Neural progenitor cell (in vitro differentiated cells): ENCODE results near the gene SRPK1. TPM values are rescaled to one million over a fixed set of nuclear protein-coding genes. Genes with fewer than 3 reads are reported as not detected.

Experiments used
- DNase-seq: peaks from one replicate; pipeline ENCODE4 v3.0.0-alpha.2; 2016; ENCODE audit warnings: low spot score
- H2AFZ ChIP-seq: fragments of 200-600 bp; sonication (generic); replicated peaks from 2 replicates; pipeline ENCODE4 v1.6.1; 2016; ENCODE audit warnings: antibody characterized with exemption
- H3F3A ChIP-seq: fragments of 200-600 bp; sonication (generic); 2 replicates; pipeline ENCODE4 v1.6.1; 2016; ENCODE audit warnings: antibody characterized with exemption, low read depth
- H3K27ac ChIP-seq: fragments of 200-600 bp; sonication (generic); 2 replicates; pipeline ENCODE4 v1.5.1; 2016; ENCODE audit warnings: mild to moderate bottlenecking
- H3K27me3 ChIP-seq: fragments of 200-600 bp; sonication (generic); 2 replicates; pipeline ENCODE4 v1.6.1; 2016; ENCODE audit warnings: mild to moderate bottlenecking, moderate library complexity
- H3K36me3 ChIP-seq: fragments of 200-600 bp; sonication (generic); 2 replicates; pipeline ENCODE4 v1.5.1; 2016
- H3K4me1 ChIP-seq: fragments of 200-600 bp; sonication (generic); 2 replicates; pipeline ENCODE4 v1.6.1; 2016; ENCODE audit warnings: mixed run types
- H3K4me2 ChIP-seq: fragments of 200-600 bp; sonication (generic); 2 replicates; pipeline ENCODE4 v1.6.1; 2016
- H3K4me3 ChIP-seq: fragments of 200-600 bp; sonication (generic); 2 replicates; pipeline ENCODE4 v1.5.1; 2016
- H3K79me2 ChIP-seq: fragments of 200-600 bp; sonication (generic); 2 replicates; pipeline ENCODE4 v1.6.1; 2016; ENCODE audit warnings: low read depth
- H3K9ac ChIP-seq: fragments of 200-600 bp; sonication (generic); 2 replicates; pipeline ENCODE4 v1.6.1; 2016
- H3K9me3 ChIP-seq: fragments of 200-600 bp; sonication (generic); 2 replicates; pipeline ENCODE4 v1.5.1; 2016; ENCODE audit warnings: low read depth
- H4K20me1 ChIP-seq: fragments of 200-600 bp; sonication (generic); 2 replicates; pipeline ENCODE4 v1.6.1; 2016; ENCODE audit warnings: low read depth
- H3K27ac Mint-ChIP-seq: 3 replicates; pipeline ENCODE4 v1.8.0; 2021; ENCODE audit warnings: mixed read lengths
- H3K27me3 Mint-ChIP-seq: 2 replicates; pipeline ENCODE4 v1.8.0; 2022; ENCODE audit warnings: low read depth, mild to moderate bottlenecking, inconsistent platforms, moderate library complexity, mixed read lengths; ENCODE audit not compliant: insufficient read depth
- H3K36me3 Mint-ChIP-seq: 3 replicates; pipeline ENCODE4 v1.8.0; 2021; ENCODE audit warnings: mixed read lengths
- H3K4me1 Mint-ChIP-seq: 3 replicates; pipeline ENCODE4 v1.8.0; 2021; ENCODE audit warnings: mixed read lengths
- H3K4me3 Mint-ChIP-seq: 3 replicates; pipeline ENCODE4 v1.8.0; 2021; ENCODE audit warnings: mild to moderate bottlenecking, moderate library complexity, mixed read lengths
- H3K9me3 Mint-ChIP-seq: 3 replicates; pipeline ENCODE4 v1.8.0; 2020; ENCODE audit warnings: mixed read lengths
- EZH2 ChIP-seq: fragments of 200-600 bp; sonication (generic); IDR thresholded peaks from 2 replicates; pipeline ENCODE4 v1.6.1; 2017; ENCODE audit warnings: antibody characterized with exemption, mild to moderate bottlenecking, moderate library complexity
- EZH2phosphoT487 ChIP-seq: fragments of 200-600 bp; sonication (generic); IDR thresholded peaks from 2 replicates; pipeline ENCODE4 v1.6.1; 2017; ENCODE audit warnings: antibody characterized with exemption
- total RNA-seq: library from RNA; depleted of rRNA; stranded (reverse); fragments of >200 nt; gene quantifications from 2 replicates; pipeline ENCODE4 v1.2.3, GENCODE V29; 2015; ENCODE audit warnings: low replicate concordance
- TF ChIP-seq, protein P1 (sequence below): fragments of 200-600 bp; sonication (generic); IDR thresholded peaks from 2 replicates; pipeline ENCODE4 v1.5.1; 2017; ENCODE audit warnings: antibody characterized with exemption, mild to moderate bottlenecking

Gene SRPK1
- total RNA-seq, 1 donor from 2014 or later = 181 TPM

DNA sequence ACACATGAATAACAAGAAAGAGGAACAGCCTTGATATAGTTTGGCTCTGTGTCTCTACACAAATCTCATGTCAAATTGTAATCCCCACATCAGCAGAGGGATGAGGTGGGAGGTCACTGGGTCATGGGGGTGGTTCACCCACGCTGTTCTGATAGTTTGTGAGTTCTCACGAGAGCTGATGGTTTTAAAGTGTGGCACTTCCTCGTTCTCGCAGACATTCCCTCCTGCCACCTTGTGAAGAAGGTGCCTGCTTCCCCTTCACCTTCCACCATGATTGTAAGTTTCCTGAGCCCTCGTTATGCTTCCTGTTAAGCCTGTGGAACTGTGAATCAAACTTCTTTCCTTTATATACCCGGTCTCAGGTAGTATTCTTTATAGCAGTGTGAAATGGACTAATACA is 13.1 kb downstream of the SRPK1 start:
- H3K4me1 ChIP-seq = no peaks in the 10 kb centered on the region
- peaks cover 30% of the 10 kb centered on the region for H4K20me1 ChIP-seq
- no peaks in the 10 kb centered on the region for H3K27me3 ChIP-seq
- H3K36me3 ChIP-seq = peaks cover 35% of the 10 kb centered on the region
- H3K27ac ChIP-seq = no peak overlapping the region
- H3K9me3 Mint-ChIP-seq = peaks cover 48% of the 10 kb centered on the region
- no peak overlapping the region for H3K4me3 ChIP-seq
- H3K27me3 Mint-ChIP-seq = peaks cover 5% of the 10 kb centered on the region
- DNase-seq = no peak
- peaks cover 24% of the 10 kb centered on the region for H3K9me3 ChIP-seq
- no peak overlapping the region for H3K27ac Mint-ChIP-seq
- H3K4me2 ChIP-seq = no peak overlapping the region
- peaks cover 100% of the 10 kb centered on the region for H3K79me2 ChIP-seq
- no peaks in the 10 kb centered on the region for H3K4me1 Mint-ChIP-seq
- H3F3A ChIP-seq = peaks cover 4% of the 10 kb centered on the region
- H2AFZ ChIP-seq = no peak overlapping the region
- peaks cover 72% of the 10 kb centered on the region for H3K36me3 Mint-ChIP-seq
- H3K4me3 Mint-ChIP-seq = no peak overlapping the region
- TF ChIP-seq EZH2 (no peak), EZH2phosphoT487 (no peak)
- TF ChIP-seq, protein P1, sequence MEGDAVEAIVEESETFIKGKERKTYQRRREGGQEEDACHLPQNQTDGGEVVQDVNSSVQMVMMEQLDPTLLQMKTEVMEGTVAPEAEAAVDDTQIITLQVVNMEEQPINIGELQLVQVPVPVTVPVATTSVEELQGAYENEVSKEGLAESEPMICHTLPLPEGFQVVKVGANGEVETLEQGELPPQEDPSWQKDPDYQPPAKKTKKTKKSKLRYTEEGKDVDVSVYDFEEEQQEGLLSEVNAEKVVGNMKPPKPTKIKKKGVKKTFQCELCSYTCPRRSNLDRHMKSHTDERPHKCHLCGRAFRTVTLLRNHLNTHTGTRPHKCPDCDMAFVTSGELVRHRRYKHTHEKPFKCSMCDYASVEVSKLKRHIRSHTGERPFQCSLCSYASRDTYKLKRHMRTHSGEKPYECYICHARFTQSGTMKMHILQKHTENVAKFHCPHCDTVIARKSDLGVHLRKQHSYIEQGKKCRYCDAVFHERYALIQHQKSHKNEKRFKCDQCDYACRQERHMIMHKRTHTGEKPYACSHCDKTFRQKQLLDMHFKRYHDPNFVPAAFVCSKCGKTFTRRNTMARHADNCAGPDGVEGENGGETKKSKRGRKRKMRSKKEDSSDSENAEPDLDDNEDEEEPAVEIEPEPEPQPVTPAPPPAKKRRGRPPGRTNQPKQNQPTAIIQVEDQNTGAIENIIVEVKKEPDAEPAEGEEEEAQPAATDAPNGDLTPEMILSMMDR = no peak
- no peak overlapping the region for H3K9ac ChIP-seq

- peaks cover 42% of the 10 kb centered on the region for H3K9me3 Mint-ChIP-seq
- H3K27me3 Mint-ChIP-seq = peaks cover 5% of the 10 kb centered on the region
- DNase-seq = no peak
- no peak overlapping the region for H3K27ac Mint-ChIP-seq
- Histone ChIP-seq H3K4me1 (no peaks in the 10 kb centered on the region), H4K20me1 (peaks cover 39% of the 10 kb centered on the region), H3K9me3 (peaks cover 22% of the 10 kb centered on the region), H3K79me2 (peaks cover 100% of the 10 kb centered on the region), H3K27me3 (no peaks in the 10 kb centered on the region), H3K36me3 (peaks cover 23% of the 10 kb centered on the region), H3K9ac (no peak overlapping the region), H2AFZ (no peak overlapping the region), H3K27ac (no peak overlapping the region), H3F3A (peaks cover 4% of the 10 kb centered on the region), H3K4me3 (no peak overlapping the region), H3K4me2 (no peak overlapping the region)
- H3K4me1 Mint-ChIP-seq = no peaks in the 10 kb centered on the region
- H3K36me3 Mint-ChIP-seq = peaks cover 65% of the 10 kb centered on the region
- TF ChIP-seq EZH2 = no peak
- no peak for TF ChIP-seq EZH2phosphoT487
- no peak overlapping the region for H3K4me3 Mint-ChIP-seq
Measured at GRCh38 chr6:35906499-35906846, 14.4 kb downstream of the SRPK1 start.

DNA sequence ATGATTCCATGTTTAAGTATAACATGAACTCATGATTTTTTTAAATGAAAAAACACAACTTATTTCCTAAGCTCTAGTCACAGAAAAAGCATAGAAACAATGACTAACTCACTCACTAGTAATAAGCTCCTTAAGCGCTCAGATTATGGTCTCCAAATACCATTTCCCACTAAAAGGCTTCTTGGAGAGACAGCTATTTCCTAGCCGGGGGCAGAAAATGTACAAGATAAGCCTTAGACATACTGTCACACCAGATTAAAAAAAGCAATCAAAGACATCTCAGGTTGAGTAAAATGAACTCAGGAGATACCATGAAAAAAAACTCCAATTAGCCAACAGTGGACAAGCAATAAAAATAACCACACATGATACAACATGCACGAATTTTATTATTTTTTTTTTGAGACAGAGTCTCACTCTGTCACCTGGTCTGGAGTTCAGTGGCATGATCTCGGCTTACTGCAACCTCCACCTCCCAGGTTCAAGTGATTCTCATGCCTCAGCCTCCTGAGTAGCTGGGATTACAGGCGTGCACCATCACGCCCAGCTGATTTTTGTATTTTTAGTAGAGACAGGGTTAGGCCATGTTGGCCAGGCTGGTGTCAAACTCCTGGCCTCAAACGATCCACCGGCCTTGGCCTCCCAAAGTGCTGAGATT is 14.9 kb downstream of the SRPK1 start:
- Histone ChIP-seq H3K27ac (no peak overlapping the region), H3K79me2 (peaks cover 100% of the 10 kb centered on the region), H3K4me1 (no peaks in the 10 kb centered on the region), H3F3A (peaks cover 4% of the 10 kb centered on the region), H3K9me3 (peaks cover 17% of the 10 kb centered on the region), H4K20me1 (peaks cover 42% of the 10 kb centered on the region), H3K36me3 (peaks cover 20% of the 10 kb centered on the region), H3K4me2 (no peak overlapping the region), H3K4me3 (no peak overlapping the region), H2AFZ (no peak overlapping the region), H3K9ac (no peak overlapping the region), H3K27me3 (no peaks in the 10 kb centered on the region)
- H3K36me3 Mint-ChIP-seq = peaks cover 64% of the 10 kb centered on the region
- H3K9me3 Mint-ChIP-seq = peaks cover 38% of the 10 kb centered on the region
- H3K27me3 Mint-ChIP-seq = peaks cover 5% of the 10 kb centered on the region
- TF ChIP-seq, protein P1 = no peak
- TF ChIP-seq EZH2phosphoT487 (no peak), EZH2 (no peak)
- H3K4me1 Mint-ChIP-seq = no peaks in the 10 kb centered on the region
- DNase-seq = no peak
- no peak overlapping the region for H3K4me3 Mint-ChIP-seq
- no peak overlapping the region for H3K27ac Mint-ChIP-seq

GRCh38 chr6:35905141-35905785 is 15.6 kb downstream of the SRPK1 start:
- H3K4me1 ChIP-seq = no peaks in the 10 kb centered on the region
- H3K9me3 Mint-ChIP-seq = peaks cover 31% of the 10 kb centered on the region
- peaks cover 13% of the 10 kb centered on the region for H3K36me3 ChIP-seq
- no peaks in the 10 kb centered on the region for H3K4me1 Mint-ChIP-seq
- DNase-seq = no peak
- peaks cover 5% of the 10 kb centered on the region for H3K27me3 Mint-ChIP-seq
- no peak overlapping the region for H3K27ac ChIP-seq
- peaks cover 42% of the 10 kb centered on the region for H4K20me1 ChIP-seq
- H2AFZ ChIP-seq = no peak overlapping the region
- peaks cover 4% of the 10 kb centered on the region for H3F3A ChIP-seq
- H3K4me2 ChIP-seq = no peak overlapping the region
- peaks cover 100% of the 10 kb centered on the region for H3K79me2 ChIP-seq
- peaks cover 63% of the 10 kb centered on the region for H3K36me3 Mint-ChIP-seq
- H3K27ac Mint-ChIP-seq = no peak overlapping the region
- no peak overlapping the region for H3K4me3 ChIP-seq
- H3K9ac ChIP-seq = no peak overlapping the region
- peaks cover 14% of the 10 kb centered on the region for H3K9me3 ChIP-seq
- TF ChIP-seq EZH2phosphoT487 (no peak), EZH2 (no peak)
- TF ChIP-seq, protein P1 = no peak
- no peaks in the 10 kb centered on the region for H3K27me3 ChIP-seq
- no peak overlapping the region for H3K4me3 Mint-ChIP-seq
